H1 (cell line): ENCODE measurements around the gene DOK6. TPM values are rescaled to one million over a fixed set of nuclear protein-coding genes. Genes with fewer than 3 reads are reported as not detected.

Experiments used
- CTCF ChIA-PET: fragments of 300-600 bp; sonication (Branson Sonifier 250); formaldehyde crosslinking; loops from one replicate; lab custom pipeline; 2021; ENCODE audit not compliant: partially characterized antibody; lab: Charles Lee
- POLR2A ChIA-PET: fragments of 300-600 bp; sonication (Branson Sonifier 250); formaldehyde crosslinking; loops from one replicate; lab custom pipeline; 2021; ENCODE audit warnings: inconsistent platforms; ENCODE audit not compliant: partially characterized antibody; lab: Charles Lee
- DNase-seq, 2 experiments: peaks; one replicate each; pipeline versions ENCODE4 v3.0.0 to v3.0.0-alpha.2; 2010 to 2022; ENCODE audit warnings: low spot score in 2 of 2, low read depth in 1 of 2, mixed read lengths in 1 of 2
- FAIRE-seq: peaks from 2 replicates; lab custom pipeline; 2011; peaks lifted over from hg19 to GRCh38; lab: Jason Lieb, UNC
- H2AFZ ChIP-seq: 2 replicates; pipeline ENCODE4 v1.8.1; 2012; ENCODE audit warnings: low read length, inconsistent platforms
- H2AK5ac ChIP-seq: 2 replicates; pipeline ENCODE4 v1.6.1; 2013; ENCODE audit warnings: low read depth, low read length
- H2BK120ac ChIP-seq: replicated peaks from 2 replicates; pipeline ENCODE3; 2013; ENCODE audit warnings: low read depth, low read length, inconsistent platforms
- H2BK12ac ChIP-seq: 2 replicates; pipeline ENCODE4 v1.6.1; 2013; ENCODE audit warnings: low read depth, low read length
- H2BK15ac ChIP-seq: 2 replicates; pipeline ENCODE4 v1.6.1; 2013; ENCODE audit warnings: low read length
- H2BK20ac ChIP-seq: 2 replicates; pipeline ENCODE4 v1.6.1; 2013; ENCODE audit warnings: low read length
- H2BK5ac ChIP-seq: 2 replicates; pipeline ENCODE4 v1.6.1; 2013; ENCODE audit warnings: low read depth, low read length
- H3K14ac ChIP-seq: 2 replicates; pipeline ENCODE4 v1.6.1; 2013; ENCODE audit warnings: inconsistent platforms; ENCODE audit not compliant: insufficient read length
- H3K18ac ChIP-seq: 2 replicates; pipeline ENCODE4 v1.6.1; 2013; ENCODE audit warnings: low read length; ENCODE audit errors: extremely low read depth
- H3K23ac ChIP-seq: 2 replicates; pipeline ENCODE4 v1.6.1; 2013; ENCODE audit warnings: inconsistent platforms; ENCODE audit not compliant: insufficient read length
- H3K23me2 ChIP-seq: 2 replicates; pipeline ENCODE4 v1.6.1; 2013; ENCODE audit warnings: low read depth, low read length
- H3K27ac ChIP-seq: 2 replicates; pipeline ENCODE4 v1.6.1; 2011; ENCODE audit warnings: low read depth, low read length, inconsistent platforms
- H3K27me3 ChIP-seq, 4 experiments: replicated peaks in 1 of 4; 1 replicate in 1 of 4; 2 replicates in 3 of 4; pipeline versions ENCODE4 v1.6.1 to v1.8.1; 2011 to 2013; ENCODE audit warnings: low read length in 3 of 4, mild to moderate bottlenecking in 3 of 4, inconsistent platforms in 2 of 4, mixed read lengths in 2 of 4, moderate library complexity in 1 of 4; ENCODE audit not compliant: control insufficient read depth in 3 of 4, insufficient read depth in 3 of 4; ENCODE audit errors: extremely low read depth in 1 of 4
- H3K36me3 ChIP-seq, 4 experiments: 2 replicates each; pipeline versions ENCODE4 v1.6.1 to v1.8.1; 2011 to 2013; ENCODE audit warnings: mild to moderate bottlenecking in 4 of 4, low read length in 3 of 4, moderate library complexity in 2 of 4, control low read depth in 1 of 4, inconsistent platforms in 1 of 4; ENCODE audit not compliant: insufficient read depth in 4 of 4, control insufficient read depth in 2 of 4
- H3K4ac ChIP-seq: replicated peaks from 2 replicates; pipeline ENCODE3; 2013; ENCODE audit warnings: low read length, low read depth, mixed read lengths, inconsistent platforms; ENCODE audit not compliant: insufficient read length
- H3K4me1 ChIP-seq, 4 experiments: replicated peaks in 1 of 4; 1 replicate in 1 of 4; 2 replicates in 3 of 4; pipeline versions ENCODE4 v1.6.1 to v1.8.1; 2011 to 2013; ENCODE audit warnings: low read length in 3 of 4, inconsistent platforms in 2 of 4, mixed read lengths in 1 of 4; ENCODE audit not compliant: insufficient read depth in 4 of 4, control insufficient read depth in 3 of 4
- H3K4me2 ChIP-seq, 2 experiments: 2 replicates each; pipeline versions ENCODE4 v1.6.1 to v1.8.1; 2011 to 2013; ENCODE audit warnings: low read depth in 2 of 2, low read length in 2 of 2, control low read depth in 1 of 2, inconsistent platforms in 1 of 2, mild to moderate bottlenecking in 1 of 2; ENCODE audit not compliant: insufficient read depth in 1 of 2
- H3K4me3 ChIP-seq, 4 experiments: fragments of 200-600, 300-600 bp in 1 of 4; sonication (generic), shearing (Covaris generic), sonication (Bioruptor Twin) in 1 of 4; 2 replicates each; pipeline versions ENCODE4 v1.5.1 to v1.8.1; 2011 to 2016; ENCODE audit warnings: low read length in 4 of 4, low read depth in 3 of 4, control low read depth in 2 of 4, inconsistent platforms in 2 of 4, mild to moderate bottlenecking in 2 of 4, mixed read lengths in 1 of 4, moderate library complexity in 1 of 4; ENCODE audit not compliant: insufficient read depth in 2 of 4; ENCODE audit errors: extremely low read depth in 1 of 4
- H3K56ac ChIP-seq: replicated peaks from 2 replicates; pipeline ENCODE3; 2013; ENCODE audit warnings: low read depth, mild to moderate bottlenecking, mixed read lengths, low read length, inconsistent platforms; ENCODE audit not compliant: insufficient read length
- H3K79me1 ChIP-seq: 2 replicates; pipeline ENCODE4 v1.6.1; 2013; ENCODE audit warnings: low read depth, low read length, control low read depth
- H3K79me2 ChIP-seq, 2 experiments: 2 replicates each; pipeline versions ENCODE4 v1.6.1 to v1.8.1; 2012 to 2013; ENCODE audit warnings: low read length in 2 of 2, mild to moderate bottlenecking in 2 of 2, inconsistent platforms in 1 of 2; ENCODE audit not compliant: insufficient read depth in 2 of 2, control insufficient read depth in 1 of 2
- H3K9ac ChIP-seq, 4 experiments: replicated peaks in 1 of 4; 1 replicate in 1 of 4; 2 replicates in 3 of 4; pipeline versions ENCODE4 v1.6.1 to v1.8.1; 2011 to 2013; ENCODE audit warnings: low read depth in 3 of 4, low read length in 3 of 4, control low read depth in 2 of 4, mild to moderate bottlenecking in 2 of 4, moderate library complexity in 2 of 4, inconsistent platforms in 1 of 4; ENCODE audit errors: extremely low read depth in 1 of 4
- H3K9me3 ChIP-seq, 2 experiments: 2 replicates each; pipeline versions ENCODE4 v1.6.1 to v1.8.1; 2012 to 2013; ENCODE audit warnings: mild to moderate bottlenecking in 2 of 2, moderate library complexity in 2 of 2, control low read depth in 1 of 2, inconsistent platforms in 1 of 2, low read depth in 1 of 2, low read length in 1 of 2, mixed read lengths in 1 of 2; ENCODE audit not compliant: insufficient read depth in 2 of 2
- H4K20me1 ChIP-seq, 2 experiments: replicated peaks in 1 of 2; 2 replicates each; pipeline versions ENCODE3 to v1.8.1; 2011 to 2013; ENCODE audit warnings: inconsistent platforms in 2 of 2, low read length in 2 of 2, mild to moderate bottlenecking in 1 of 2; ENCODE audit not compliant: insufficient read depth in 2 of 2, control insufficient read depth in 1 of 2
- H4K5ac ChIP-seq: 2 replicates; pipeline ENCODE4 v1.6.1; 2013; ENCODE audit warnings: low read length, low read depth, mixed read lengths, inconsistent platforms; ENCODE audit not compliant: insufficient read length
- H4K8ac ChIP-seq: 2 replicates; pipeline ENCODE4 v1.8.0; 2013; ENCODE audit warnings: mild to moderate bottlenecking, moderate library complexity, low read length, inconsistent platforms; ENCODE audit not compliant: insufficient read depth; ENCODE audit errors: extremely low read depth
- H4K91ac ChIP-seq: replicated peaks from 2 replicates; pipeline ENCODE3; 2013; ENCODE audit warnings: low read length, mixed read lengths, inconsistent platforms; ENCODE audit not compliant: insufficient read length
- CBX5 ChIP-seq: fragments of 300-800, 300-1000 bp; sonication (generic); IDR thresholded peaks from 2 replicates; pipeline ENCODE4 v1.7.1; 2016; ENCODE audit warnings: antibody characterized with exemption, low read length, low read depth
- CEBPB ChIP-seq: IDR thresholded peaks from 2 replicates; pipeline ENCODE4 v1.6.1; 2012; ENCODE audit warnings: low read depth, low read length
- CHD1 ChIP-seq: IDR thresholded peaks from 2 replicates; pipeline ENCODE4 v1.6.1; 2012; ENCODE audit warnings: low read depth, low read length, improper control_type of control experiment
- CREB1 ChIP-seq: IDR thresholded peaks from 2 replicates; pipeline ENCODE4 v1.6.1; 2012; ENCODE audit warnings: inconsistent platforms
- EGR1 ChIP-seq: IDR thresholded peaks from 2 replicates; pipeline ENCODE4 v1.6.1; 2011; ENCODE audit warnings: low read depth, low read length, borderline replicate concordance
- GABPA ChIP-seq: IDR thresholded peaks from 2 replicates; pipeline ENCODE4 v1.6.1; 2011; ENCODE audit warnings: mild to moderate bottlenecking, low read length, moderate library complexity, borderline replicate concordance; ENCODE audit not compliant: insufficient read depth
- HDAC2 ChIP-seq, 2 experiments: fragments of 300-600 bp in 1 of 2; sonication (generic) in 1 of 2; IDR thresholded peaks; 2 replicates each; pipeline ENCODE4 v1.6.1; 2011 to 2012; ENCODE audit warnings: low read depth in 2 of 2, low read length in 2 of 2, mild to moderate bottlenecking in 2 of 2, moderate library complexity in 2 of 2, borderline replicate concordance in 1 of 2, inconsistent platforms in 1 of 2
- JUND ChIP-seq: IDR thresholded peaks from 2 replicates; pipeline ENCODE4 v1.6.1; 2011; ENCODE audit warnings: mild to moderate bottlenecking, improper control_type of control experiment, low read length
- KDM5A ChIP-seq: fragments of 200-600 bp; IDR thresholded peaks from 2 replicates; pipeline ENCODE4 v1.7.1; 2012; ENCODE audit warnings: mild to moderate bottlenecking, low read length, inconsistent platforms, mixed read lengths
- RXRA ChIP-seq: IDR thresholded peaks from 2 replicates; pipeline ENCODE4 v1.6.1; 2011; ENCODE audit warnings: low read depth, mild to moderate bottlenecking, low read length, moderate library complexity; ENCODE audit not compliant: insufficient read depth
- SP2 ChIP-seq: IDR thresholded peaks from 2 replicates; pipeline ENCODE4 v1.6.1; 2012; ENCODE audit warnings: mild to moderate bottlenecking, low read length, inconsistent platforms
- TAF1 ChIP-seq: IDR thresholded peaks from 2 replicates; pipeline ENCODE4 v1.6.1; 2011; ENCODE audit warnings: mild to moderate bottlenecking, low read depth, low read length
- YY1 ChIP-seq: IDR thresholded peaks from 2 replicates; pipeline ENCODE4 v1.6.1; 2011; ENCODE audit warnings: low read depth, mild to moderate bottlenecking, low read length
- WGBS, 2 experiments: shearing (Covaris generic) in 1 of 2; methylation state at CpG; one replicate each; pipeline versions ENCODE4 v1.1.6 to v1.1.7; 2013 to 2015; ENCODE audit warnings: low lambda C conversion rate in 2 of 2, mixed read lengths in 2 of 2, inconsistent platforms in 1 of 2, low coverage in 1 of 2, missing lambda C conversion rate in 1 of 2; ENCODE audit not compliant: insufficient replicate concordance in 2 of 2, insufficient coverage in 1 of 2, insufficient read length in 1 of 2; ENCODE audit errors: extremely low coverage in 1 of 2, missing lambda C conversion rate in 1 of 2; 5-methylcytosine and 5-hydroxymethylcytosine counted together
- polyA plus RNA-seq, 7 experiments: library from polyadenylated mRNA; depleted of rRNA in 3 of 7; stranded (reverse) in 5 of 7; unstranded in 2 of 7; fragments of >200 nt in 5 of 7; fragments of 200-250 nt in 2 of 7; gene quantifications; 1 replicate in 5 of 7; 2 replicates in 1 of 7; 4 replicates in 1 of 7; pipeline versions ENCODE4 v1.2.1 to v1.2.3, GENCODE V29; 2011 to 2013; ENCODE audit warnings: missing spikeins in 2 of 7, mixed read lengths in 2 of 7
- total RNA-seq: library from RNA; stranded (reverse); fragmentation: NEBNext Ultra II Directional; extraction: Animal tissue kit (Norgen Biotek cat#: 25700); gene quantifications from 2 replicates; pipeline ENCODE4 v1.2.1, GENCODE V29; 2021
- TF ChIP-seq, protein P1 (sequence below): IDR thresholded peaks from 2 replicates; pipeline ENCODE4 v1.6.1; 2012; ENCODE audit warnings: inconsistent platforms

The DOK6 gene
- total and polyA plus RNA-seq, 2 of the 8 experiments (the other 6 are each of a cell fraction or from before 2014, with no cell fraction given): 0.33 to 0.50 TPM

DNA sequence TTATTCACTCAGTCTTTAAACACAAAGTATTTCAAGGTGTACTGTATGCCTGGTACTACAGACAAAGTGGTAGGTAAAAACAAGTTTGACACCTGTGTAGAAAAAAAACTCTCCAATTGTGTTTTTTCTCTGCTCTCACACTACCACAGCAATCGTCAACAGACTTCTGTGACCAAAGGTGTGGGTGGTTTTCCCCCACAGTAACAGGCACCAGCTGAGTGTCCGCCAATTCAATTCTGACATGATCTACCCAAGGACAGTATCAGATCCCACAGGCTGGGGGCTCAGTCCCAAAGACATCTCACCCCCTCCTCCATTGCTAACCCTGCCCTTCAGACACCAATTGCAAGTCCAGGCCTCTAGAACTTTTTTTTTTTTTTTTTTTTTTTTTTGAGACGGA is 475.8 kb downstream of the DOK6 start:
- H3K27me3 ChIP-seq: no peaks in the 10 kb centered on the region
- no peak overlapping the region for H3K23ac ChIP-seq
- H2BK120ac ChIP-seq: no peak overlapping the region
- H3K9ac ChIP-seq: no peak overlapping the region
- ChIA-PET POLR2A (no interaction called here), CTCF (no interaction called here)
- no peaks in the 10 kb centered on the region for H3K79me1 ChIP-seq
- FAIRE-seq (no peak), DNase-seq (no peak)
- no peak overlapping the region for H2AFZ ChIP-seq
- H4K8ac ChIP-seq: no peak overlapping the region
- H3K9me3 ChIP-seq: no peaks in the 10 kb centered on the region
- no peak overlapping the region for H3K27ac ChIP-seq
- H3K14ac ChIP-seq: no peak overlapping the region
- no peak overlapping the region for H3K4ac ChIP-seq
- 0 out of 2 replicates have a peak overlapping the region, but pooled peaks have one; percentile 46 for H2BK15ac ChIP-seq
- no peak overlapping the region for H3K4me3 ChIP-seq
- H3K36me3 ChIP-seq: no peaks in the 10 kb centered on the region
- TF ChIP-seq CREB1: no peak
- TF ChIP-seq RXRA: no peak
- TF ChIP-seq YY1: no peak
- no peak for TF ChIP-seq CEBPB
- no peak for TF ChIP-seq KDM5A
- TF ChIP-seq EGR1: no peak
- no peak for TF ChIP-seq TAF1
- no peak for TF ChIP-seq GABPA
- no peak for TF ChIP-seq SP2
- TF ChIP-seq HDAC2 (IDR thresholded peaks at IDR 0.05; ENCODE audit: borderline replicate concordance in 1 of 2, low read depth in 2 of 2, low read length in 2 of 2): no peak
- TF ChIP-seq JUND: no peak
- no peak for TF ChIP-seq CBX5
- no peak for TF ChIP-seq CHD1
- TF ChIP-seq, protein P1, sequence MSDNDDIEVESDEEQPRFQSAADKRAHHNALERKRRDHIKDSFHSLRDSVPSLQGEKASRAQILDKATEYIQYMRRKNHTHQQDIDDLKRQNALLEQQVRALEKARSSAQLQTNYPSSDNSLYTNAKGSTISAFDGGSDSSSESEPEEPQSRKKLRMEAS: no peak
- H3K4me2 ChIP-seq: no peak overlapping the region
- H2AK5ac ChIP-seq: no peak overlapping the region
- no peak overlapping the region for H3K56ac ChIP-seq
- H3K18ac ChIP-seq: no peak overlapping the region
- H4K5ac ChIP-seq: no peak overlapping the region
- H3K23me2 ChIP-seq: no peaks in the 10 kb centered on the region; the same call in 1 of the 2 replicates
- no peaks in the 10 kb centered on the region for H4K20me1 ChIP-seq
- no peaks in the 10 kb centered on the region for H3K79me2 ChIP-seq
- H3K4me1 ChIP-seq: peaks cover 0 to 9% (median 4%) of the 10 kb centered on the region in 4 experiments; a peak in 3 of 7 replicates
- 96% methylated on average over 2 of the region's 3 CpGs; no CpG with 5 or more reads in 1 of the 2 experiments for WGBS, 2 experiments
- no peak overlapping the region for H2BK20ac ChIP-seq
- H2BK12ac ChIP-seq: no peak overlapping the region
- H4K91ac ChIP-seq: no peak overlapping the region
- no peak overlapping the region for H2BK5ac ChIP-seq
